8988T (cell line): ENCODE data around the gene MCTP2.

ENCODE experiments used
- DNase-seq: peaks from one replicate; pipeline ENCODE4 v3.0.0; 2011

The MCTP2 gene

GRCh38 chr15:94411285-94411684 lies 179.9 kb downstream of the MCTP2 start:
- DNase-seq, result no peak

- DNase-seq, result no peak
Observed at GRCh38 chr15:94411846-94412245, 180.5 kb downstream of the MCTP2 start.

- DNase-seq, result no peak
Observed at GRCh38 chr15:94412979-94413746, 181.8 kb downstream of the MCTP2 start.

- no peak for DNase-seq
Observed at GRCh38 chr15:94414916-94415315, 183.6 kb downstream of the MCTP2 start.

GRCh38 chr15:94416267-94416666 lies 184.9 kb downstream of the MCTP2 start:
- no peak for DNase-seq

GRCh38 chr15:94416820-94417219 lies 185.5 kb downstream of the MCTP2 start:
- no peak for DNase-seq

- no peak for DNase-seq
Observed at GRCh38 chr15:94417501-94418293, 186.3 kb downstream of the MCTP2 start.

GRCh38 chr15:94421706-94422105 lies 190.3 kb downstream of the MCTP2 start:
- no peak for DNase-seq

GRCh38 chr15:94432279-94432678 lies 200.9 kb downstream of the MCTP2 start:
- no peak for DNase-seq

GRCh38 chr15:94439158-94439557 lies 207.8 kb downstream of the MCTP2 start:
- DNase-seq, result no peak

GRCh38 chr15:94441760-94442159 lies 210.4 kb downstream of the MCTP2 start:
- DNase-seq, result no peak

GRCh38 chr15:94442480-94442879 lies 211.1 kb downstream of the MCTP2 start:
- DNase-seq, result no peak

- DNase-seq, result no peak
Observed at GRCh38 chr15:94443186-94443585, 211.8 kb downstream of the MCTP2 start.

- DNase-seq, result no peak
Observed at GRCh38 chr15:94445566-94446160, 214.3 kb downstream of the MCTP2 start.

- no peak for DNase-seq
Observed at GRCh38 chr15:94446441-94446840, 215.1 kb downstream of the MCTP2 start.

- DNase-seq, result no peak
Observed at GRCh38 chr15:94451466-94451865, 220.1 kb downstream of the MCTP2 start.

GRCh38 chr15:94453227-94453988 lies 222.0 kb downstream of the MCTP2 start:
- DNase-seq, result no peak

GRCh38 chr15:94455297-94455696 lies 223.9 kb downstream of the MCTP2 start:
- no peak for DNase-seq

- DNase-seq, result no peak
Observed at GRCh38 chr15:94456226-94456625, 224.9 kb downstream of the MCTP2 start.

GRCh38 chr15:94457661-94458060 lies 226.3 kb downstream of the MCTP2 start:
- DNase-seq, result no peak

GRCh38 chr15:94460624-94461023 lies 229.3 kb downstream of the MCTP2 start:
- DNase-seq, result no peak

- DNase-seq, result no peak
Observed at GRCh38 chr15:94467034-94467433, 235.7 kb downstream of the MCTP2 start.

- DNase-seq, result no peak
Observed at GRCh38 chr15:94470492-94470891, 239.1 kb downstream of the MCTP2 start.
